Measurements from ENCODE around the gene EPC2.
"Not testable (repeated sequence)": the region's sequence is repeated elsewhere in the genome, so short reads cannot be mapped to it uniquely, and the experiment has no call there.

Gene EPC2

DNA sequence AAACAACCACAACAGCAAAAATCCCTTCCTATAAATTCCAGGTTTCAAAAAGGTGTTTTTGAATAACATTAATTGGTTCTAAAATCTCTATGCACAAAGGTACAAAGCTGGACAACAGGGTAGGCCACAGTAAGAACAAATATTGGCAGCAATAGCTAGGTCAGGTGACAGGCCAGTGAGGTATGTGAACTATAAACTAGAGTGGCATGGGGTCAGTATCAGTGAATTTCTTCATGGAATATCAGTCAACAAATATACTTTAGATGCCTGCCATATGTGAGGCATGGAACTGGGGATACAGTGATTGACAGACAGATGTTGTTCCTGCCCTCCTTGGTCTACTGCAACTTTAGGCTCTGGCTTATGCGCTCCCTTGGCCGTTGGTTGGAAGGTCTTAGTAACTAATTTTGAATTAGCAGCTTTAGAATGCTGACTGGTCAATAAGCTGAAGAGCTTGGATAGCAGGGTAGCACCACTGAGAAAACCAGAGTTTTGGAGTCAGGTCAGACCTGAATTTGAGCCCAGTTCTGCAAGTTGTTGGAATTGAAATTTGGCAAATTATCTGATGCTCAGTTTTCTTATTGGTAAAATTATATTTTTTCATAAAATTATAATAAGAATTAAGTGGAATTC lies 2.3 kb upstream of the EPC2 start:
- no peak for DNase-seq

DNA sequence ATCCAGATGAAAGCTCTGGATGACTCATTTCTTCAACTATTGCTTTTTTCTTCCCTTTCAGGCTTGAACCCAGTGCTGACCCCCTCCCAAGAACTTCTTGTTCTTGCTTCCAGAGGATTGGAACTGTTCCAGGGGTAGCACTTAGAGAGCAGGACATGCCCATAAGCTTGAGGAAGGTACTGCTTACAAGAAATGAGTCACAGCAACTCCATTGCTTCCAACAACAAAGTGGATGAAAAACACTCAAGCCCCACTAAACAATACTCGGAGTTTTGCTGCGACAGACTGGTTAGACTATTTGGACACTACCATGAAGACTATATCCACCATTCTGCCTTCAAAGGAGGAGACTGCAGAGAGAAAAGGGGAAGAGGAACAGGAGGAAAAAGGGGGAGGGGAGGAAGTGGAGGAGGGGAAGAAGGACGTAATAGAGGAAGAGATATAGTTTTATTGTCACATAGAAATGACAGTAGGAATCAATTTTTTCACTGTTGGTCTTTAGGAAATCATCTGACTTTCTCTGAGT lies 1.6 kb upstream of the EPC2 start:
- no peak for DNase-seq

DNA sequence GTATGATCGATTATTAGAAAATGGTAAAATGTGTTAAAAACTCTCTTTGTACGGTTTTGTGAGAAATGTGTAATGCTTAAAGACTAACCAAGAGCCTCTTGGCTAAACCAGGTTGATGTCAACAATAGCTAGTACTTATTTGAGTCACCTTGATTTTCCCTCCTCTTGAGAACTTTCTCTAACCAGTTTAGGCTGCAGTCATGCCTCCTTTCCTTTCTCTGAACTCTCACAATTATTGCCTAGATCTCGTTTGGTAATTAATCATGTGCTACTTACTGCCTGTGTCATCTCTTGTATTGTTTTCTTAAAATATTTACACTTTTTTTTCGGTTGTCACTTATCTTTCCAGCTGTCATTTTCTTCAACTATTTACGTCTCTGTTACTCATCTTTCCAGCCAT lies 1.1 kb upstream of the EPC2 start:
- DNase-seq = no peak

DNA sequence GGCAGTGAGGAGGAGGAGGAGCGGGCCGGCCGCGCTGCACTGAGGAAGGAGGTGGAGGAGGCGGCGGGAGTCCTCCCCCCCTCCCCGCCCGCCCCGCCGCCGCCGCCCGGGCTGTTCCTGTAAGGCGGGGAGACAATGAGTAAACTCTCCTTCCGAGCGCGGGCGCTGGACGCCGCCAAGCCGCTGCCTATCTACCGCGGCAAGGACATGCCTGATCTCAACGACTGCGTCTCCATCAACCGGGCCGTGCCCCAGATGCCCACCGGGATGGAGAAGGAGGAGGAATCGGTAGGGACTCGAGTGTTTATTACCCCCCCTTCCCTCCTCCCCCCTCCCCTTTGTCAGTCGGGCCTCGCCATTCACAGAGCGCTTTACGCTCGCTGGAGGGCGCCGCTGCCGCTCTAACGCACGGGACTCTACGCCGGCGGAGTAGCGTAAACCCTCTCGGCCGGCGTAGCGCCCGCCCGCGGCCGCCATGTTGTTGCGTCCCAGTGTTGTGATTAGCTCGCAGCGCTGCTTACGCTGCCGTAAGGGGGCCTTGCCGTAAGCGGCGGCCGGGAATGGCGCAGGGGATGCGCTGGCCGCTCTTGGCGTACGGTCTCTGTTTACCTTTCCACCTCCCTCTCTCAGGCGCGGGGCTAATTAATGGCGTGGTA lies 460 bp downstream of the EPC2 start:
- DNase-seq = peak; percentile 99

DNA sequence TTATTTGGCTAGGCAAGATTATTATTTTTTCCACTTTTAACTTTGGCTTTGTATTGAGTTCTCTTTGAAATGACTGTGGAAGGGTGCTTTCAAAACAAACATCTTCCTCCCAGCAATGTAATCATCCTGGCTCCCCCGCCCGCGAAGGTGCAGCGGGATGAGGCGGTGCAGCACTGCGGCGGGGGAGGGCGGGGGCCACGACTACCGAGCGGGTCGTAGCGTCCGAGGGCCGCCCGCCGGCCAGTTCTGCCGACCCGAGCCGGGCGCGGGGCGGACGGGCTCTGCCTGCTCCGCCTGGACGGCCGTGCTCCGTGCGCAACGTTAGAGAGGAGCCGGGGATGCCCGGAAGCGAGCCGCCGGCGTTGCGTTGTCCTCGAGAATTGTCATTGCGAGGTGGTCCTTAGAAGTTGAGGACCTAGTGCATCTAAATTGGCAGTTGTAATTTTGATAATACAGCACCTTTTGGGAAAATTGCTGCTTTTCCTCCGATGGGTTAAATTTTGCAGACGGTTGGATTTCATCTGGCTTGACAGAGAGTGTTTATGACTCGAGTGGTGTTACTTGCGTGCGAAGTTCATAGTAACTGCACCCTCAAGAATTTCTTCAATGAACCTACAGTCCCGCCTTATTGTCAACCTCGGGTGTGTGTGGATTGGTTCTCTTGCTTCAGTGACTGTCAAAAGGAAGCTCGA lies 1.1 kb downstream of the EPC2 start:
- DNase-seq = peak; percentile 68

DNA sequence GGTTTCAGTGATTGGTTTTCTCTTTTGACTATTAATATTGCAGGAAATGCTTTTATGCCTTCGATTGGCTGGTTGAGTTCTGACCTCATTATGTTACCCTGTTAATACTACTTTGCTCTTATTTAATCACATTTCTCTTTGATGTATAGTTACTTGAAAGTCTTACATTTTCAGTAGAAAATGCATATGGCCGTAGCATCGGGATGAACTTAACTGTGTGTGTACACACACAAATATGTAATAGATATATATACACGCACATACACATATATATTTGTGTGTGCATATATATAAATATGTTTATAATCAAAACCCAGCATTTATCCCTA lies 1.6 kb downstream of the EPC2 start:
- no peak for DNase-seq

DNA sequence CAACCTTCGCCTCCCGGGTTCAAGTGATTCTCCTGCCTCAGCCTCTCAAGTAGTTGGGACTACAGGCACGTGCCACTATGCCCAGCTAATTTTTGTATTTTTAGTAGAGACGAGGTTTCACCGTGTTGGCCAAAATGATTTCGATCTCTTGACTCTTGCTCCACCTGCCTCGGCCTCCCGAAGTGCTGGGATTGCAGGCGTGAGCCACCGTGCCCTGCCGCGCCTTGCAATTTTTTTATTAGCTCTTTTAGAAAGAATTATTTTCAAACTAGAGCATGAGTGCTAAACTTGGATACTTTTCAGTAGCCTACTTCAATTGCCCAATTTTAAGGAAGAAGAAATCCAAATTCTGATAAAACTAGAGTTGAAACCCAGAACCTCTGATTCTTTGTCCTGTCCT lies 3.2 kb downstream of the EPC2 start:
- not testable (repeated sequence) for DNase-seq

DNA sequence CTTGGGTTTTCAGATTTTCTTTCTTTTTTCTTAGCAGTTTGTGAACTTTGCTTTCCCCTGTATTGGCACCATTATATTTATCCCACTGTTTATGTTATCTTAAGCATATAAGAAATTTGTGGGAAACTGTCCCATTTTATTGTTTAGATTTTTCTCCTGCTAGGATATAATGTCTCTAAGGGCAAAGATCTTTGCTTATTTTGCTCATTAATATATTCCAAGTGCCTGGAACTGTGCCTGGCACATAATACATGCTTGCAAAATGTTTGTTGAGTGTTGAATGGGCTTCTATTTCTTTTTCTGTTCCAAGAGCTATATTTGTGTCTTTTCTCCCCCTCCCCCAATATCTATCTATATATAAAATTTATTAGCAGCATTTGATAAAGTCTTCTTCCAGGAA lies 5.4 kb downstream of the EPC2 start:
- no peak for DNase-seq

DNA sequence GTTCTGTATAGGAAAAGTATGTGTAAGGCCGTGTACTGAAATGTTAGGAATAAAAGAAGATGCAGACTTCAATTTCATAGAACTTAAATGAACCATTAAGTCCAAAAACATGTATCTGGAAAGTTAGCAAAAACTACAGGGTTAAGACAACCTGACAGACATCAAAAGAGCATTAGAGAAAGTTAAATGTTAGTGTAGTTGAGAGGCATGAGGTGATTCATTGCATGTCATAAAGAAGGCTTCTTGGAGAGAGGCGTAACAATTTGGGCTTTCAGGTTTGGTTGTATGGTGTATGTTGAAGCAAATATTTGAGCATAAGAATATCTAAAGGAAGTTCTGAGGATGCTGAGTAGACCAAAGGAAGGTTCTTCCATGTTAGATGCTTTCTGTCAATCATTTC lies 6.3 kb downstream of the EPC2 start:
- no peak for DNase-seq

DNA sequence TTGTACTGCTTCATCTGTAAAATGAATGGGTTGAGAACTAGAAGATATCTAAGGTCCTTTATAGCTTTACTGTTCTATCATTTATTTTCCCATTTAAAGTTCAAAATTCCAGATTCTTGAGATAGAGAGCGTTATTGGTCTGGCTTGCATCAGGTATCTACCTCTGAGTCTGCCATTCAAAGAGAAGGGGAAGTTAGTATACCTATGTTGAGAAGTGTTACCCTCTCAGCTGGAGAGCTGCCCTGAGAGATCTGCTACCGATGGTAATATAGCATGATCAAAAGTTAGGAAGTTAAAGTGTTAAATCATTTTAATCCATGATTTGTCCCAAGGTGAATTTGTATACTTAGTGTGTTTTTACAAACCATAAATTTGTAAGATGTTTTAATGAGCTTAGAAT lies 7.4 kb downstream of the EPC2 start:
- DNase-seq = no peak

DNA sequence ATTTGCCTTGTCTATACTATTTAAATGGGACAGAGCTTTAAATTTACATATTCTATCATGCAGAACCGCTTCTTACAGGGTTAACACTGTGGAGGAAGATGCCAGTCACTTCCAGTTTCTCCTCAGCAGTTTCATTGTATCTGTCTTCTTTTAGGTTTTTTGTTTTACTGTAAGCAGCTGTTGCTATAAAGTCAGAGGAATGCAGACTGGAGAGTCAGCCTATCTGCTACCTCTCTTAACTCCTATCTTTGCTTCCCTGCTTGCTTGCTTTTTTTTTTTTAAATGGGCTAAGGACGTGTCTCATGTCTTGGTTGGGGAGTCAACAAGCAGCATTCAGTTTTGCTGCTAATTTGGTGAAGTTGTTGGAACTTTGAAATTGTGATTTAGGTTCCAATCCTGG lies 8.9 kb downstream of the EPC2 start:
- DNase-seq = no peak

DNA sequence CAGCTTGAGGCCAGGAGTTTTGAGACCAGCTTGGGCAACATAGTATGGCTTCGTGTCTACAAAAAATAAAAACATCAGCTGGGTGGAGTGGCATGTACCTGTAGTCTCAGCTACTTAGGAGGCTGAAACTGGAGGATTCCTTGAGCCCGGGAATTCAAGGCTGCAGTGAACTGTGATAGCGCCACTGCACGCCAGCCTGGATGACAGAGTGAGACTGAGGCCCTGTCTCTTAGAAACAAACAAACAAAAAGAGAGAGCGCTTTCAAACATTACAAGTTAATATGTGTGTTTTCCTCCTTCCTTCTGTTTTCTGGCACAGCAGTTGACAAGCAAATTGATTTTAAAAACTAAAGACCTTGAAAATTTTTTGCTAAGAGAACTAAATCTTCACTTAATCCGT lies 9.9 kb downstream of the EPC2 start:
- no peak for DNase-seq

DNA sequence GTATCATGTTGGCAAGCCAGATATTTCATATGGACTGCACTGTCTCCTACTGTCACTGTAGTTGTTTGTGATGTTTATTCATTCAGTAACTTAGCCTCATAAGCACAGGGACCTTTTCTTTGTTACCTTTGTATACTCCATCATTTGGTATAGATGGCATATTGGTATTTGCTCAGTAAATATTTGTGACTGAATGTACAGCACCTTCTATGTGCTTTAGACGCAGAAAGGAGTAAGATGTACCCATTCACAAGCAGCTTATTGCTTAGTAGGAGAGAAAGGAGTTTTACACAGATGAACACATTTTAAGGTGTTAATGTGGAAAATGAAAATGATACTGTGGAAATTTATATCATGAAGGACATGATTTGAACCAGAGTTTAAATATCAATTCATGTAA lies 12.0 kb downstream of the EPC2 start:
- DNase-seq = no peak

DNA sequence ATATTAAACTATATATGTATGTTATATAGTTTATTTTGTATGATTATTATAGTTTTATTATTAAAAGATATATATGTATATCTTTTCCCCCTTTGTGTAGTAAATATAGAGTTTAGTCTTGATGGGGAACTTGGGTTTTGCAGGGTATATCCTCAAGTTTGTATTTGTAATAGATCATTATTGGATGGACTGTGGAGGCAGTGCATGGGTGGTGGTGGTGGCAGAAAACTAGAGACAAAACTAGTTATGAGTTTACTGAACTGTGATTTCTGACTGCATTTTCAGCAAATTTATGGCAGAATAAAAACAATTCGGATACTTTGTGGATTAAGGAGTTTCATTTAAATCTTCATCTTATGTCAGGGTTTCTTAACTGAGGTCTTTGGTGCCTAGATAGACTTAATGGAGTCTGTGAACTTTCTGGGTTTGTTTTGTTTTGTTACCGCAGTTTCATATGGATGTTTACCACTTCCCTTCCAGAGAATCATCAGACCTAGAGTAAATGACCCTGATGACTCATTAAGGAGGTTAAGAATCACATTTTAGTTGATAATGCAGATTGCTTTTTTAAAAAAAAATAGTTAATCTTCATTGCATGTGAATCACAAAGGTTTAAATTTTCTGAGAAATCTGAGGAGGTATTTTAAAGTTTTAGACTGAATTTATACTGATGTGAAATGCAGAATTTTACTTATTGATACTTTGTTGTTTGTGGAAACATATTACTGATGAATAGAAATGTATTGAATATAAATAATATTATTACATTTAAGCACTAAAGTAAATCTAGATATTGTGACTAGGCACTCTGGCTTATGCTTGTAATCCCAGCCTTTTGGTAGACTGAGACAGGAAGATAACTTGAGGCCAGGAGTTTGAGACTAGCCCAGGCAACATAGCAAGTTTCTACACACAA lies 14.5 kb downstream of the EPC2 start:
- no peak for DNase-seq

DNA sequence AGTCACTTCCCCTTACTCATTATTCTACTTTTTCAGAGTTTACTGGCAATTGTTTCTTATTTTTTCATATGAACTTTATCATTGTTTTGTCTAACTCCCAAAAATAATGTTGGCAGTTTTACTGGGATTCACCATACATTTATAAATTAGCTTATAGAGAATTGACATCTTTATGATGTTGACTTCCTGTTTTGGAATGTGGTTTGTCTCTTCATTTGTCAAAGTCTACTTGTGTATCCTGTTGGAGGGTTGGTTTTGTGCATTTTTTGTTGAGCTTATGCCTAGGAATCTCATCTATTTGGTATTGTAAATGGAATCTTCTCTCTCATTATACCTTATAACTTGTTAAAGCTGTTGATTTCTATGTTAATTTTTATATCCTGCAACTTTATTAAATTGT lies 16.4 kb downstream of the EPC2 start:
- DNase-seq = no peak

DNA sequence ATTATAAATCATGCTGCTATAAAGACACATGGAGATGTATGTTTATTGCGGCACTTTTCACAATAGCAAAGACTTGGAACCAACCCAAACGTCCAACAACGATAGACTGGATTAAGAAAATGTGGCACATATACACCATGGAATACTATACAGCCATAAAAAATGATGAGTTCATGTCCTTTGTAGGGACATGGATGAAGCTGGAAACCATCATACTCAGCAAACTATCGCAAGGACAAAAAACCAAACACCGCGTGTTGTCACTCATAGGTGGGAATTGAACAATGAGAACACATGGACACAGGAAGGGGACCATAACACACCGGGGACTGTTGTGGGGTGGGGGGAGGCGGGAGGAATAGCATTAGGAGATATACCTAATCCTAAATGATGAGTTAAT lies 17.8 kb downstream of the EPC2 start:
- DNase-seq = not testable (repeated sequence)

DNA sequence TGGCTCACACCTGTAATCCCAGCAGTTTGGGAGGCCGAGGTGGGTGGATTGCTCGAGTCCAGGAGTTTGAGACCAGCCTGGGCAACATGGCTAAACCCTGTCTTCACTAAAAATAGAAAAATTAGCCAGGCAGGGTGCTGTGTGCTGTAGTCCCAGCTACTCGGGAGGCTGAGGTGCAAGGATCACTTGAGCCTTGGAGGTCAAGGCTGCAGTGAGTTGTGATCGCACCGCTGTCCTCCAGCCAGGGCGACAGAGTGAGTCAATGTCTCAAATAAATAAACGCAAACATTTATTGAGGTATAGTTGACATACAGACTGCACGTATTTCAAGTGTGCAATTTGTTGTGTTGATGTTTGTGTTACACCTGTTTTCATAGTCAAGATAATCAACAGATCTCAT lies 19.7 kb downstream of the EPC2 start:
- no peak for DNase-seq

DNA sequence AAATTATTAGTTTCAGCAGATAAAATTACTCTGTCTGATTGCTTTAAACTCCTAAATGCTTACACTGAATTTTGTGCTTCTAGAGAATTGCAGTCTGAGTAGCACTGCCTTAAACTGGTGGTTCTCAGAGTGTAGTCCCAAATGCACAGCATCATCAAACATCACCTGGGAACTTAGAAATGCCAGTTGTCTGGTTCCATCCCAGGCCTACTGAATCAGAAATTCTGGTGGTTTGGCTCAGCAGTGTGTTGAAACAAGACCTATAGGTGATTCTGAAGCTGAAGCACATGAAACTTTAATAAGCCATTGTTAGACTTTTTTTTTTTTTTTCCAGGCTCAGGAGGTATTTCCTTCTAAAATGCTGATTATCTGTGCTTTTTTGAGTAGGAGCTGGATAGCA lies 22.0 kb downstream of the EPC2 start:
- no peak for DNase-seq

DNA sequence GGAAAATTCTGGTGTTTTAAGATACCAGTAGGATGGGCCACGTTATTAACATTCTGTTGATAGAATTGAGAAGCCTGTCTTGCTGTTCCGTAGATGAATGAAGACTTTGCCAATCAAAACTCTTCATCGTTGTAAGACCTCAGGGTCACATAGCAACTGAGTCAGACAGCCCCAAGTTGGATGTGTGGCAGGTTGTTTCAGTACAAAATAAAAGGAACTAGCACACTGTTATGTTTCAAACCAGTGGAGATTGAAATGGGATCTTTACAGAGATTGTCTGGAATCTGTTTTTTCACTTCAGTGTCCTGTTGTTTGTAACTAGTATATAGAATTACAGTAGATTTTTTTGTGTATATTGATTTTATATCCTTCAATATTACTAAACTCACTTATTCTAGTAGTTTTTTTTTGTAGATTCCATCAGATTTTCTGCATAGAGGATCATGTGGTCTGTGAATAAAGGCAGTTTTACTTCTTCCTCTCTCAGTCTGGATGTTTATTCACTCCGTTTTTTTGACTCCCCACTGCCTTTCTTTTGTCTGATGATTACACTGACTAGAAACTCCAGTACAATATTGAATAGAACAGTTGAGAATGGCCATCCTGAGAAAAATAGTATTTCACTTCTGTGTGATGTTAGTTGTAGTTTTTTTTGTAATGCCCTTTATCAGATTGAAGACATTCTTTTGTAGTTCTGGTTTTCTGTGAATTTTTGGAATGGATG lies 22.7 kb downstream of the EPC2 start:
- DNase-seq = no peak

DNA sequence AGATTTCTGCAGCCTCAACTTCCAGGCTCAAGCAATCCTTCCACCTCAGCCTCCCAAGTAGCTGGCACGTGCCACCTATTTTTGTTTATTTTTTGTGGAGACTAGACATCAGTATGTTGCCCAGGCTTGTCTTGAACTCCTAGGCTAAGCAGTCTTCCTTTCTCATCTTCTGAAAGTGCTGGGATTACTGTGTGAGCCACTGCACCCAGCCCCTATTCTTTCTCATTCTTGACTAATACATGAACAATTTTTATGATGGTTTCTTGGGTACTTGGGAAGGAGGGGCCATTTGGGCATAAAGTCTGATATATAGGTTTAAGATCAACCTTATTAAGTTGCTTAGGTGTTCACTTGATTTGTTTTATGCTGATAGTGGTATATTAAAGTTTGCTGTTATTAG lies 26.2 kb downstream of the EPC2 start:
- no peak for DNase-seq

DNA sequence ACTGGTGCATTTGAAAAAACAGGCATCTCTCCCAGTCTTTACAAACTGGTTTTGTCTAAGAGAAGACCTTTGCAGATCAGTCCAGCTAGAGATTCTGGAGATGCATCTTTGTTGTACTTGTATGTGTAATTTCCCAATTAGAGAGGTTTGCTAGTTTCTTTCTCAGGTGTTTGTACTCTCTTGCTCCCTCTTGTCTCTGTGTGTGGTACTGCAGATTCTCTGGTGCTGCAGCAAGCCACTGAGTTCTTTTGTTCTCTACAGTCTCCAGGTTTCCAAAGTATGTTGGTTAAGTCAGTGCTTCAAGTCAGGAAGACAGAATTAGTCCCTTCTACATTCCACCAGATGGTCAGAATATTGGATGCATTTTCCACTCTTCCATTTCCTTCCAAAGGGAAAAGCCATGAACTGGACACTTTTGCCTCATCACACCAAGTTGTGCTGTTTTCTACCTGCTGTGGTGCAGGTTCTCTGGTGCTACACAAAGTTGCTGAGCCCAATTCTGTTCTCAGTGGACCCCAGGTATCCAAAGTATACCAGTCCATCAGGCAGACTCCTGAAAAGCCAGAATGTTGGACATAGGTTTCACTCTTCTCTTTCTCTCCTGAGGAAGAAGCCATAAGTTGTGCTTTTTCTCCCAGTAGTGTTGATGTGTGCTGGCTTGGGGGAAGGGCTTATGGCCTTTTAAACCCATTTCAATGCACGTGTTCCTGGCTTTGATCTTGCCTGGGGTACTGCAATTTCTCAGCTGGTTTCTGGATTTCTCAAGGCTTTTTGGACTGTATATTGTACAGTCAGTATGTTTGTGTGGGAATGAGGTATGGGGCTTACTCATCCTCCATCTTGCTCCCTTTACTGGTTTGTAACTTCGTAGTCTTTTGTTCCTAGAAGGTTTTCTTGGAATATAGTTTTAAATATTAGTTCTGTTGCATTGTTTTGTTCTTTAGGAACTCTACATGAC lies 29.8 kb downstream of the EPC2 start:
- no peak for DNase-seq

DNA sequence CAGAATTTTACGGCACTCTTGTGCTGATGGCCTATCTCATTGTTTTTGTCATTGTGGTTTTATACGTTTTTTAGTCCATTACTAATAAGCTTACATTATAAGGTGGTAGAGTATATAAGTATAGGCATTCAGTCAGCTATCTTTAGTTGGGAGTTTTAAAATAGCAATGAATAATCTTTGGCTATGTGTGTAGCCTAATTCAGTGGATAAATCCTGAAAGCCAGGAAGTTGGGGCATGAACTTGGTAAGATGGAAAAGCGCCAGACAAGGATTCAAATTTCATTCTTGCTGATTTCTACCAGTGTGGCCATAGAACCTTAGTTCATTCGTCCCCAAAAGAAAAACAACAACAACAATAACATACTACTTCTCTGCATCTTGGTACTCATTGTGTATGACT lies 31.2 kb downstream of the EPC2 start:
- no peak for DNase-seq

All from activated CD8-positive, alpha-beta memory T cell treated with anti-CD3 and anti-CD28 coated beads, Interleukin-2, amount 50 U/mL, for 48 hours (primary cell).